ENCODE results near the gene XNDC1N.

DNA sequence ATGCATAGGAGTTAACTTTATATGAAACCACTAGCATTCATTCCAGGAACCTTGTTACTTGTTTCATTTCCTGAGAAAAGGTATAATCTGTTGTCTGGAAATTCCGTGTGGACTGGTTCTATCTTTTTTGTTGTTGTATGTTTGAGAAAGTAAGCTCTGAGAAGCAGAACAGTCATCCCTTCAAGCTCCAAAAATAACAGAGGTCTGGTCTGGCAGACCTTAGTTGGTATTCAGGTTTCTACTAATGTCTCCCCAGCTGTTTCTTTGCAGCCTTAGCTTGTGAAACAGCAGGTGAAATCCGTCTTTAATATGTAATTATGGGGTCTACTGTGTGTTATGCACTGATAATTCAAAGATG is 2.8 kb upstream of the XNDC1N start:
- TF ChIP-seq, protein P1, sequence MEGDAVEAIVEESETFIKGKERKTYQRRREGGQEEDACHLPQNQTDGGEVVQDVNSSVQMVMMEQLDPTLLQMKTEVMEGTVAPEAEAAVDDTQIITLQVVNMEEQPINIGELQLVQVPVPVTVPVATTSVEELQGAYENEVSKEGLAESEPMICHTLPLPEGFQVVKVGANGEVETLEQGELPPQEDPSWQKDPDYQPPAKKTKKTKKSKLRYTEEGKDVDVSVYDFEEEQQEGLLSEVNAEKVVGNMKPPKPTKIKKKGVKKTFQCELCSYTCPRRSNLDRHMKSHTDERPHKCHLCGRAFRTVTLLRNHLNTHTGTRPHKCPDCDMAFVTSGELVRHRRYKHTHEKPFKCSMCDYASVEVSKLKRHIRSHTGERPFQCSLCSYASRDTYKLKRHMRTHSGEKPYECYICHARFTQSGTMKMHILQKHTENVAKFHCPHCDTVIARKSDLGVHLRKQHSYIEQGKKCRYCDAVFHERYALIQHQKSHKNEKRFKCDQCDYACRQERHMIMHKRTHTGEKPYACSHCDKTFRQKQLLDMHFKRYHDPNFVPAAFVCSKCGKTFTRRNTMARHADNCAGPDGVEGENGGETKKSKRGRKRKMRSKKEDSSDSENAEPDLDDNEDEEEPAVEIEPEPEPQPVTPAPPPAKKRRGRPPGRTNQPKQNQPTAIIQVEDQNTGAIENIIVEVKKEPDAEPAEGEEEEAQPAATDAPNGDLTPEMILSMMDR (IDR thresholded peaks at IDR 0.05; ENCODE audit: poor library complexity, severe bottlenecking): no peak
- TF ChIP-seq EP300 (conservative IDR thresholded peaks at IDR 0.05; ENCODE audit: poor library complexity, severe bottlenecking): no peak
